HG02588 (cell line): ENCODE data around the gene TXLNA.

Source experiments
- ATAC-seq: cut with Tn5 transposase; IDR thresholded peaks from one replicate; pipeline ENCODE4 v1.9.1; 2021; ENCODE audit warnings: mild to moderate bottlenecking, moderate library complexity; ENCODE audit not compliant: unreplicated experiment

The TXLNA gene

DNA sequence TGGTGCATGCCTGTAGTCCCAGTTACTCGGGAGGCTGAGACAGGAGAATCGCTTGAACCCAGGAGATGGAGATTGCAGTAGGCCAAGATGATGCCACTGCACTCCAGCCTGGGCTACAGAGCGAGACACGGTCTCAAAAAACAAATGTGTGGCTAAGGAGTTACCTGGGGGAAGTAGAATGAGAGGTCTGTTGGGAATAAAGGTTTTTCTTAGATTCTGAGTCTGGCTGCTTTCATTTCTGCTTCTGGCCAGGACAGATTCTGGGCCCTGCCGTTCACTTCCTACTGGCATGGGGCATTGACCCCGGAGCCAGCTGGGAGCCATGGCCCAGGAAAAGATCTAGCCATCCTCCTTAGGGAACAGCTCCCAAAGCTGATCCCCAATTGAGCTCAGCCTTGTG lies 29.0 kb downstream of the TXLNA start:
- no peak for ATAC-seq

DNA sequence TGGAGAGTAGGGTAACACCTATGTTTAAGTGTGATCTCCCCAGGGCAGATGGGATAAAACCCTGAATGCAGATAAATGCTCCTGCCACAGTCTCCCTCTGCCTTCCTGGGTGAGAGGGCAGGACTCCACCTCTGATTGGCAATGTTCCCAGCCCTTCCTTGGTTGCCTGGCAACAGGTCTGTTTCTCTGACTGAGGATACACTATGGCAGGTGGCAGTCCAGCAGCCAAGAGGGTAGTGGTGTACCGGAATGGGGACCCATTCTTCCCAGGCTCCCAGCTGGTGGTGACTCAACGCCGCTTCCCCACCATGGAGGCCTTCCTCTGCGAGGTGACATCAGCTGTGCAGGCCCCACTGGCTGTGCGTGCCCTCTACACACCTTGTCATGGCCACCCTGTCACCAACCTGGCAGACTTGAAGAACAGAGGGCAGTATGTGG lies 29.4 kb downstream of the TXLNA start, which contains the start of gene DCDC2B:
TSS of gene DCDC2B (plus strand) at position 199 of the 438 bp plus-strand sequence. CDS start at position 204, 5 bp downstream.
- no peak for ATAC-seq

GRCh38 chr1:32215629-32216480 lies 36.4 kb downstream of the TXLNA start:
- ATAC-seq: no peak

DNA sequence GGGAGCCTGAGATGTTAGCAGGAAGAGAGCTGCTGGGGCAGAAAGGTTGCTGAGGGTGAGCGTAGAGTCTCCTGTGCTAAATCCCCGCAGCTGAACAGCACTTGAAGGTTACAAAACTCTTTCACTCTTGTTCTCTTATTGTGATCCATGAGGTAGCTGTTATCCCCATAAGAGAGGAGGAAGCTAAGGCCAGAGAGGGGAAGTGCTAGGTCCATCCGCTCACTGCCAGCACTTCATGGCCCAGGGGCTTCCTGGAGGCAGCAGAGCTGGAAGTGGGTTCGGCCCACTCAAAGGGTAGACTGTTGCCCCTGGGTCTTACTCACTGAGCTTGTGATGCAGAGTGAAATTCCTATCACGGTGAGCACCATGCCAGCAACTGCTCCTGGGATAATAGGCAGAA lies 37.1 kb downstream of the TXLNA start:
- no peak for ATAC-seq

DNA sequence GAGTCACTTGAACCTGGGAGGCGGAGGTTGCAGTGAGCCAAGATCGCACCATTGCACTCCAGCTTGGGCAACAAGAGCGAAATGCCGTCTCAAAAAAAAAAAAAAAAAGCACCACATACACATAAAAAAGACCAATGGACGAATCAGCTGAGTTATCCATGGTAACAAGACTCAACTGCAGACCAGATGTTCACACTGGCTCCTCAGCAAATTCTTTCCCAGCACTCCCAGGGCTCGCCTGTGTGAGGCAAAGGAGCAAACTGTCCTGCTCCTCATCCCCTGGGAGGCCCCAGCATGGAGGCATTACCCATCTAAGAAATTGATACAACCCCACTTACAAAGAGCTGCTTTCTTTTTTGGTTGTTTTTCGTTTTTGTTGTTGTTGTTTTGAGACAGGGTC lies 39.5 kb downstream of the TXLNA start:
- no peak for ATAC-seq

- ATAC-seq: no peak
These were observed 41.5 kb downstream of the TXLNA start for GRCh38 chr1:32220746-32221580.

DNA sequence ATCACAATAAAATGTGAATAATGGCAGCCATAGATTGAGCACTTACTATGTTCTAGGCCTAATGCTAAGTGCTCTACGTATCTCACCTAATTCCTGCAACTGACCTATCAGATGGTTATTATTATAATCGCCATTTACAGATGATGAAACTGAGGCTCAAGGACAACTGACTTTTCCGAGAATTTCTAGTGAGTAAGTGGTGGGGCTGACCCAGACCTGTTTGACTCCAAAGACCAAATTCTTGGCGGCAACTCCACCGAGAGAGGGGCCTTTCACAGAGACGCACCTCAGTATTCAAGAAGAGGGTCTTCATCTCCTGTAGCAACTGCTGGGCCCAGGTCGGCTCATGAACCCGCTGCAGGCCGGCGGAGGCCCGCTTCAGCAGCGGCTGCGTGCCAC lies 42.1 kb downstream of the TXLNA start:
- no peak for ATAC-seq

DNA sequence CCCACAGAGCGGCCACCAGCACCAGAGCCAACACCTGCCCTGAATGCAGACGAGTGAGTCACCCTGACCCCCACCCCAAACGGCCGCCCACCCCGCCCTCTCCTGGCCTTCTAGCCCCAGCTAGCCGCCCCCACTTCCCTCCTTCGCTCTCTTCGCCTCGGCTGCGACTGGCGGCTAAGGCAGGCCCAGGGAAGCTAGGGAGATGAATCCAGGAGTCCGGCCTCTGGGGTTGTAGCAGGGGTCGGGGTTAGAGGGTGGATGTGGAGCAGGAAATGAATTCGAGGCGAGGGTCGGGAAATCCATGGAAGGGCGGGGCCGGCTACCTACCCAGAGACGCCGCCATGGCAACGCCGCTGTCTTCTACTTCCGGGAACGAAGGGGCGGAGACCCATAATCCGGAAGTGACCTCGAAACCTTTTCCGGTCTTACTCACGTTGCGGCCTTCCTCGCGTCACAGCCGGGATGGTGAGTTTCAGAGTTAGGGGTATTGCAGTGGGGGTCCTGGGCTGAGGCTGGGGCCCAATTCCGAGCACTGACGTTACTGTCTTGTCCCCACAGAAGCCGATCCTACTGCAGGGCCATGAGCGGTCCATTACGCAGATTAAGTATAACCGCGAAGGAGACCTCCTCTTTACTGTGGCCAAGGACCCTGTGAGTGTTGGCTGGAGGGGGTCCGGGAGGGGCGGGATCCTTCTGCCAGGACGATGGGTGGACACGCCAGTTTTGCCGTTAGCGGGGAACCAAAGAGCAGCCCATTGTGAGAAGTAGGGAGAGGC lies 42.7 kb downstream of the TXLNA start, which contains the start of the genes EIF3I and TMEM234:
TSS of gene EIF3I (plus strand) at position 428 of the 776 bp plus-strand sequence. CDS start at position 463, 35 bp downstream.
TSS of gene TMEM234 (minus strand) at position 374 of the 776 bp plus-strand sequence. CDS start at position 343, 31 bp downstream.
- peak; percentile 84 for ATAC-seq

- ATAC-seq: no peak
These were observed 44.2 kb downstream of the TXLNA start for GRCh38 chr1:32223683-32224082.

- no peak for ATAC-seq
These were observed 44.8 kb downstream of the TXLNA start for GRCh38 chr1:32224285-32224684.

GRCh38 chr1:32228771-32229170 lies 49.3 kb downstream of the TXLNA start:
- no peak for ATAC-seq

GRCh38 chr1:32231843-32232432 lies 52.5 kb downstream of the TXLNA start:
- no peak for ATAC-seq

DNA sequence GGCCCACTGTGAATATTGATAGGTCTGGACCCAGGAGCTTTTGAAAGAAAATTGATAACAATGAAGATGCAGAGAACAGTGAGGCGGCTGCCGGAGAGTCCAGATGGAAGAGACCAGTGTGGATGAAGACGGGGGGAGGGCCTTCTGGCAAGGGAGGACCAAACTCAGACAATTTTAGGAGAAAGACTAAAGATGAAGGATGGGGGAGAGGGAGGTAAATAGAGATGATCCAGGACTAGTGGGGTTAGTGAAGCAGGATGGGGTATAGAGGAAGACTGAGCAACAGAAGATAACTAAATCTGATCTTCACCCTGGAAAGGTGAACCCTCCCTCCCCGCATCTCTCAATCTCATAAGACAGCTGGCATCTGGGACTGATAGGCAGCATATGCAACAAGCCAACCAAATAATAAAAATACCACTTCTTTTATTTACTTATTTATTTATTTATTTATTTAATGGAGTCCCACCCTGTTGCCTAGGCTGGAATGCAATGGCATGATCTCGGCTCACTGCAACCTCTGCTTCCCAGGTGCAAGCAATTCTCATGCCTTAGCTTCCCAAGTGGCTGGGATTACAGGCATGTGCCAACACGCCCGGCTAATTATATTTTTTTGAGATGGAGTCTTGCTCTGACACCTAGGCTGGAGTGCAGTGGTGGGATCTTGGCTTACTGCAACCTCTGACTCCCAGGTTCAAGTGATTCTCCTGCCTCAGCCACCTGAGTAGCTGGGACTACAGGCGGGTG lies 53.3 kb downstream of the TXLNA start:
- ATAC-seq: no peak

GRCh38 chr1:32234792-32235191 lies 55.3 kb downstream of the TXLNA start:
- ATAC-seq: no peak

GRCh38 chr1:32239337-32239736 lies 59.9 kb downstream of the TXLNA start:
- no peak for ATAC-seq

DNA sequence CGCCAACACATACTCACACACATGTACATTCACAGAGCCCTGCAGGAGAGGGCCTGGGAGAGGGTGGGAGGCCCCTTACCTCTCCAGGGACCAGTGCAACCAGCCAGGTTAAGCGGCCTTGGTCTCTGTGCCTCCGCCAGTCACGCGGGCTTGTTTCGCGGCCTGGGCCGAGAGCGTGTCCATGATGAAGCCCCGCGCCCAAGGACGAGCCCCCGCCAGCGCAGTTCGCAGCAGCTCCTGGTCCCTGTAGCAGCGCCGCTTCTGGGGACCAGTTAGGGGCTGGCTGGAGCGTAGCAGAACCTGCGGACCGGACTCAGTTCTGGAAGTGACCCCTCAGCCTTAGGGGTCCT lies 60.3 kb downstream of the TXLNA start:
- no peak for ATAC-seq

- peak; percentile 29 for ATAC-seq
These were observed 60.9 kb downstream of the TXLNA start for GRCh38 chr1:32240140-32240951.

DNA sequence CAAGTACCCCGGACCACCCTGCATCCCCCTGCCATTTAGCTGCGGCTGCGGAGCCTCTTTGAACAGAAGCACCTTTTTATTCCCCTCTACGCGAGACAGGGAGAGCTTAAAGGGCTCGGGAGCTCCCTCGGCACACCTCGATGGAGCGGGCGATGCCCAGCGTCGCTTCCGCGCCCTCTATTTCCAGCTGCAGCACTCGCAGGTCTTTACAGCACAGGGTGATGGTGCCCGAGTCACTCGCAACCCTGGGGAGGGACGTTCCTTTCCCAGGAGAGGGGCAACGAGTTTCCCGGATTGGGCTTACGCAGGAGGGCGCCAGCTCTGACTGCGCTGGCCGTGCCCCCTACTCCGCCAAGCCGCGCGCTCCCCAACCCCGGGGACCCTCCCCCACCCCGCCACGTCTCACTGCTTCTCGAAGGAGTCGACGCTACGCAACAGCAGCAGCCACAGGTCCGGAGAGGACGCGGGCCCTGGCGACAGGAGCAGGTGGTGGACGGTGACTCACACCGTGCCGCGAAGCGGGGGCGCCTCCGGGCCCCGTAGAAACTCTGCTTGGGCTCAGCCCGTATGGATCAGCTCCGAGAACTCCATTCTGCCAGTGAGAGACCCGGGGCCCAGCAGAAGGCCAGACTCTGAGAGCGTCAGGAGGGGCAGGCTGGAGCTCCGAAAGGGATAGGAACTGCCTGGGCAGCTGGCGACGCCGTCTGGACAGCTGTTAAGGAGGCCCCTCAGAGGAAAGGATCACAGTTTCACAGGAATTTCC lies 61.7 kb downstream of the TXLNA start:
- peak; percentile 45 for ATAC-seq
